GM21423 (cell line): ENCODE measurements around the gene PABPC1L2B.
"Not testable (repeated sequence)": the region's sequence is repeated elsewhere in the genome, so short reads cannot be mapped to it uniquely, and the experiment has no call there.

ENCODE experiments used
- ATAC-seq: cut with Tn5 transposase; IDR thresholded peaks from one replicate; pipeline ENCODE4 v1.9.1; 2021; ENCODE audit warnings: mild to moderate bottlenecking, moderate library complexity; ENCODE audit not compliant: unreplicated experiment

PABPC1L2B gene

GRCh38 chrX:73002733-73003132 lies at the start of gene PABPC1L2B:
Gene PABPC1L2B, plus strand, starts transcription at chrX:73002939. Its CDS starts 704 bp downstream, at chrX:73003643.
- not testable (repeated sequence) for ATAC-seq

- not testable (repeated sequence) for ATAC-seq
Measured at GRCh38 chrX:72959971-72960370, 42.8 kb upstream of the PABPC1L2B start.

- ATAC-seq: not testable (repeated sequence)
Measured at GRCh38 chrX:72971859-72972258, 30.9 kb upstream of the PABPC1L2B start.

GRCh38 chrX:72974885-72975284 lies 27.9 kb upstream of the PABPC1L2B start:
- ATAC-seq: not testable (repeated sequence)

- not testable (repeated sequence) for ATAC-seq
Measured at GRCh38 chrX:72980894-72981469, 21.8 kb upstream of the PABPC1L2B start.

GRCh38 chrX:73004032-73004431 lies 1.3 kb downstream of the PABPC1L2B start:
- ATAC-seq: not testable (repeated sequence)

GRCh38 chrX:73021361-73022092 lies 18.8 kb downstream of the PABPC1L2B start:
- no peak for ATAC-seq

GRCh38 chrX:73022093-73022445 lies 19.3 kb downstream of the PABPC1L2B start:
- ATAC-seq: not testable (repeated sequence)

GRCh38 chrX:73028876-73029275 lies 26.1 kb downstream of the PABPC1L2B start:
- no peak for ATAC-seq
